SK-N-SH (cell line): ENCODE measurements around the gene CBX8. TPM values are rescaled to one million over a fixed set of nuclear protein-coding genes. Genes with fewer than 3 reads are reported as not detected.

Experiments used
- CTCF ChIA-PET: fragments of 300-600, 350-600 bp; formaldehyde crosslinking; extraction: SDS; loops from one replicate; lab custom pipeline; 2021; lab: Yijun Ruan, JAX
- POLR2A ChIA-PET: fragments of 350-600 bp; sonication (Branson Sonifier 250); formaldehyde crosslinking; extraction: SDS; loops from one replicate; lab custom pipeline; 2020; ENCODE audit warnings: antibody characterized with exemption, inconsistent platforms; lab: Yijun Ruan, JAX
- DNase-seq: peaks from one replicate; pipeline ENCODE4 v3.0.0; 2012
- H2AFZ ChIP-seq: fragments of 200-600 bp; sonication (generic); 2 replicates; pipeline ENCODE4 v1.8.1; 2016; ENCODE audit warnings: antibody characterized with exemption, mild to moderate bottlenecking, low read depth
- H3F3A ChIP-seq: fragments of 200-600 bp; sonication (generic); replicated peaks from 2 replicates; pipeline ENCODE3; 2016; ENCODE audit warnings: antibody characterized with exemption, mild to moderate bottlenecking; ENCODE audit not compliant: insufficient read depth
- H3K27ac ChIP-seq, 2 experiments: fragments of 200-500 bp in 1 of 2; fragments of 200-600 bp in 1 of 2; sonication (Bioruptor generic) in 1 of 2; sonication (generic), shearing (Covaris generic) in 1 of 2; 2 replicates each; pipeline versions ENCODE4 v1.5.1 to v1.6.1; 2014 to 2016; ENCODE audit warnings: low read depth in 2 of 2, inconsistent platforms in 1 of 2, low read length in 1 of 2, mild to moderate bottlenecking in 1 of 2, mixed read lengths in 1 of 2
- H3K27me3 ChIP-seq: fragments of 200-600 bp; sonication (generic), shearing (Covaris generic); 2 replicates; pipeline ENCODE4 v1.6.1; 2016; ENCODE audit warnings: mixed run types; ENCODE audit not compliant: insufficient read depth
- H3K36me3 ChIP-seq, 2 experiments: fragments of 200-500 bp in 1 of 2; fragments of 200-600 bp in 1 of 2; sonication (Bioruptor generic) in 1 of 2; sonication (generic) in 1 of 2; replicated peaks in 1 of 2; 2 replicates each; pipeline versions ENCODE3 to v1.5.1; 2014 to 2016; ENCODE audit warnings: low read length in 1 of 2, mild to moderate bottlenecking in 1 of 2; ENCODE audit not compliant: insufficient read depth in 2 of 2, control insufficient read depth in 1 of 2
- H3K4me1 ChIP-seq, 2 experiments: fragments of 200-500 bp in 1 of 2; fragments of 200-600 bp in 1 of 2; sonication (Bioruptor generic) in 1 of 2; sonication (generic), shearing (Covaris generic) in 1 of 2; 2 replicates each; pipeline versions ENCODE4 v1.5.1 to v1.6.1; 2014 to 2016; ENCODE audit warnings: low read depth in 1 of 2, low read length in 1 of 2, mixed run types in 1 of 2; ENCODE audit not compliant: insufficient read depth in 2 of 2, control insufficient read depth in 1 of 2
- H3K4me2 ChIP-seq: fragments of 200-600 bp; sonication (generic), shearing (Covaris generic); 2 replicates; pipeline ENCODE4 v1.6.1; 2017; ENCODE audit warnings: mixed run types
- H3K4me3 ChIP-seq, 2 experiments: fragments of 200-500 bp in 1 of 2; fragments of 200-600 bp in 1 of 2; sonication (Bioruptor generic) in 1 of 2; sonication (generic), shearing (Covaris generic) in 1 of 2; 2 replicates each; pipeline versions ENCODE4 v1.5.1 to v1.8.1; 2014 to 2016; ENCODE audit warnings: low read depth in 2 of 2, inconsistent platforms in 1 of 2, low read length in 1 of 2, mild to moderate bottlenecking in 1 of 2, mixed read lengths in 1 of 2, moderate library complexity in 1 of 2
- H3K79me2 ChIP-seq: fragments of 200-600 bp; sonication (generic); 2 replicates; pipeline ENCODE4 v1.8.1; 2017; ENCODE audit warnings: mild to moderate bottlenecking; ENCODE audit not compliant: insufficient read depth
- H3K9ac ChIP-seq: fragments of 200-600 bp; sonication (generic); 2 replicates; pipeline ENCODE4 v1.6.1; 2017; ENCODE audit warnings: mixed run types
- H3K9me2 ChIP-seq: fragments of 200-600 bp; sonication (generic); 2 replicates; pipeline ENCODE4 v1.6.1; 2017; ENCODE audit warnings: mixed run types
- H3K9me3 ChIP-seq: fragments of 200-600 bp; sonication (generic); 2 replicates; pipeline ENCODE4 v1.6.1; 2017; ENCODE audit warnings: mixed run types, mild to moderate bottlenecking, moderate library complexity
- H4K20me1 ChIP-seq: fragments of 200-600 bp; sonication (generic); 2 replicates; pipeline ENCODE4 v1.6.1; 2017; ENCODE audit warnings: mild to moderate bottlenecking, mixed run types; ENCODE audit not compliant: insufficient read depth
- ELF1 ChIP-seq: IDR thresholded peaks from 2 replicates; pipeline ENCODE4 v1.4.0; 2012
- EP300 ChIP-seq, 2 experiments: IDR thresholded peaks; 2 replicates each; pipeline versions ENCODE4 v1.4.0 to v1.6.1; 2012; ENCODE audit warnings: borderline replicate concordance in 1 of 2, low read depth in 1 of 2, low read length in 1 of 2
- EZH2phosphoT487 ChIP-seq: fragments of 200-600 bp; sonication (generic); IDR thresholded peaks from 2 replicates; pipeline ENCODE4 v1.6.1; 2017; ENCODE audit warnings: low read depth, mixed run types, mild to moderate bottlenecking, antibody characterized with exemption, moderate library complexity, borderline replicate concordance
- FOSL2 ChIP-seq: IDR thresholded peaks from 2 replicates; pipeline ENCODE4 v1.4.0; 2012; ENCODE audit warnings: low read depth, mild to moderate bottlenecking, moderate library complexity, borderline replicate concordance
- IRF3 ChIP-seq: fragments of 150-350 bp; IDR thresholded peaks from 2 replicates; pipeline ENCODE4 v1.6.1; 2016; ENCODE audit warnings: mild to moderate bottlenecking, low read depth, low read length
- JUND ChIP-seq: IDR thresholded peaks from 2 replicates; pipeline ENCODE4 v1.4.0; 2012
- MEF2A ChIP-seq: IDR thresholded peaks from 2 replicates; pipeline ENCODE4 v1.4.0; 2012; ENCODE audit warnings: low read depth, borderline replicate concordance
- NRF1 ChIP-seq: IDR thresholded peaks from 2 replicates; pipeline ENCODE4 v1.6.1; 2012; ENCODE audit warnings: low read depth, mild to moderate bottlenecking, low read length
- PBX3 ChIP-seq: IDR thresholded peaks from 2 replicates; pipeline ENCODE4; 2012
- POLR2AphosphoS5 ChIP-seq: IDR thresholded peaks from 2 replicates; pipeline ENCODE4 v1.6.1; 2012; ENCODE audit warnings: low read depth, low read length
- RAD21 ChIP-seq: IDR thresholded peaks from 2 replicates; pipeline ENCODE4 v1.6.1; 2012; ENCODE audit warnings: mild to moderate bottlenecking, low read length
- SIN3A ChIP-seq: IDR thresholded peaks from 2 replicates; pipeline ENCODE4 v1.6.1; 2012; ENCODE audit warnings: low read depth, mild to moderate bottlenecking, low read length, moderate library complexity, borderline replicate concordance
- SMC3 ChIP-seq: IDR thresholded peaks from 2 replicates; pipeline ENCODE4 v1.6.1; 2012; ENCODE audit warnings: low read depth, low read length, improper control_type of control experiment
- TAF1 ChIP-seq: IDR thresholded peaks from 2 replicates; pipeline ENCODE4 v1.6.1; 2012; ENCODE audit warnings: low read depth, mild to moderate bottlenecking, low read length, moderate library complexity, borderline replicate concordance
- ZBTB33 ChIP-seq: IDR thresholded peaks from 2 replicates; pipeline ENCODE4 v1.4.0; 2012; ENCODE audit warnings: low read depth, borderline replicate concordance
- WGBS: methylation state at CpG from one replicate; pipeline ENCODE4 v1.1.6; 2017; ENCODE audit warnings: low lambda C conversion rate; 5-methylcytosine and 5-hydroxymethylcytosine counted together
- polyA plus RNA-seq, 3 experiments: library from polyadenylated mRNA; depleted of rRNA; stranded (reverse); fragments of >200 nt; gene quantifications; 2 replicates each; pipeline ENCODE4 v1.2.3, GENCODE V29; 2012

CBX8 gene
- polyA plus RNA-seq, 1 of the 3 experiments (the other 2 are of a cell fraction), result 2.9 TPM

- H4K20me1 ChIP-seq, result no peaks in the 10 kb centered on the region
- peaks cover 7% of the 10 kb centered on the region for H3F3A ChIP-seq
- H2AFZ ChIP-seq, result no peak overlapping the region
- H3K36me3 ChIP-seq, result no peaks in the 10 kb centered on the region
- H3K79me2 ChIP-seq, result no peaks in the 10 kb centered on the region
- WGBS, result 84% methylated on average over 11 of the region's 11 CpGs
- H3K4me1 ChIP-seq, result peaks cover 0 to 19% of the 10 kb centered on the region in 2 experiments; a peak in 2 of 4 replicates
- H3K9ac ChIP-seq, result no peak overlapping the region
- no peak overlapping the region for H3K27ac ChIP-seq
- no peak overlapping the region for H3K4me2 ChIP-seq
- H3K9me3 ChIP-seq, result no peaks in the 10 kb centered on the region
- H3K27me3 ChIP-seq, result no peaks in the 10 kb centered on the region
- no peak for TF ChIP-seq NRF1
- no peak for TF ChIP-seq TAF1
- TF ChIP-seq EP300 (IDR thresholded peaks at IDR 0.05; ENCODE audit: borderline replicate concordance in 1 of 2, low read depth in 1 of 2, low read length in 1 of 2), result no peak
- no peak for TF ChIP-seq MEF2A
- no peak for TF ChIP-seq ZBTB33
- no peak overlapping the region for H3K4me3 ChIP-seq
- no peak for DNase-seq
- ChIA-PET POLR2A (interaction anchor here (1.2 kb wide), 1 partner anchor 9 kb away, joined by 3 read pairs; no protein-coding TSS in a partner anchor), CTCF (interaction anchor here (1.4 to 2.9 kb wide), 3 partner anchors 9 to 85 kb away, joined by 5 to 16 read pairs (median 6); no protein-coding TSS in a partner anchor)
- H3K9me2 ChIP-seq, result no peaks in the 10 kb centered on the region
Measured at GRCh38 chr17:79826204-79826680, 29.4 kb upstream of the CBX8 start.

GRCh38 chr17:79825580-79825921 is 28.7 kb upstream of the CBX8 start:
- Histone ChIP-seq H4K20me1 (no peaks in the 10 kb centered on the region), H3K4me3 (no peak overlapping the region), H3K9ac (no peak overlapping the region), H3K27ac (no peak overlapping the region), H3K9me2 (no peaks in the 10 kb centered on the region), H3K9me3 (no peaks in the 10 kb centered on the region), H3K79me2 (no peaks in the 10 kb centered on the region), H3K4me2 (no peak overlapping the region), H3K4me1 (peaks cover 0 to 13% of the 10 kb centered on the region in 2 experiments; a peak in 2 of 4 replicates), H3K36me3 (no peaks in the 10 kb centered on the region), H3K27me3 (no peaks in the 10 kb centered on the region), H3F3A (peaks cover 7% of the 10 kb centered on the region), H2AFZ (no peak overlapping the region)
- ChIA-PET POLR2A (interaction anchor here (0.8 to 1.2 kb wide), 2 partner anchors 8 to 14 kb away, joined by 3 read pairs; no protein-coding TSS in a partner anchor), CTCF (interaction anchor here (0.6 to 2.9 kb wide), 7 partner anchors 10 to 166 kb away, joined by 3 to 16 read pairs (median 3); no protein-coding TSS in a partner anchor)
- WGBS, result 90% methylated on average over 5 of the region's 5 CpGs
- DNase-seq, result no peak
- no peak for TF ChIP-seq EZH2phosphoT487
- no peak for TF ChIP-seq JUND
- TF ChIP-seq SMC3, result no peak
- TF ChIP-seq PBX3, result no peak
- no peak for TF ChIP-seq SIN3A
- no peak for TF ChIP-seq FOSL2
- TF ChIP-seq POLR2AphosphoS5, result no peak
- TF ChIP-seq ELF1, result no peak
- TF ChIP-seq IRF3, result no peak
- TF ChIP-seq RAD21, result no peak
- TF ChIP-seq NRF1, result no peak
